GM21526 (cell line): Measurements from ENCODE around the gene ARHGAP28.
"Not testable (repeated sequence)": the region's sequence is repeated elsewhere in the genome, so short reads cannot be mapped to it uniquely, and the experiment has no call there.

ENCODE experiments used
- ATAC-seq: cut with Tn5 transposase; IDR thresholded peaks from one replicate; pipeline ENCODE4 v1.9.1; 2021; ENCODE audit warnings: moderate library complexity; ENCODE audit not compliant: unreplicated experiment, low FRiP score

ARHGAP28 gene

DNA sequence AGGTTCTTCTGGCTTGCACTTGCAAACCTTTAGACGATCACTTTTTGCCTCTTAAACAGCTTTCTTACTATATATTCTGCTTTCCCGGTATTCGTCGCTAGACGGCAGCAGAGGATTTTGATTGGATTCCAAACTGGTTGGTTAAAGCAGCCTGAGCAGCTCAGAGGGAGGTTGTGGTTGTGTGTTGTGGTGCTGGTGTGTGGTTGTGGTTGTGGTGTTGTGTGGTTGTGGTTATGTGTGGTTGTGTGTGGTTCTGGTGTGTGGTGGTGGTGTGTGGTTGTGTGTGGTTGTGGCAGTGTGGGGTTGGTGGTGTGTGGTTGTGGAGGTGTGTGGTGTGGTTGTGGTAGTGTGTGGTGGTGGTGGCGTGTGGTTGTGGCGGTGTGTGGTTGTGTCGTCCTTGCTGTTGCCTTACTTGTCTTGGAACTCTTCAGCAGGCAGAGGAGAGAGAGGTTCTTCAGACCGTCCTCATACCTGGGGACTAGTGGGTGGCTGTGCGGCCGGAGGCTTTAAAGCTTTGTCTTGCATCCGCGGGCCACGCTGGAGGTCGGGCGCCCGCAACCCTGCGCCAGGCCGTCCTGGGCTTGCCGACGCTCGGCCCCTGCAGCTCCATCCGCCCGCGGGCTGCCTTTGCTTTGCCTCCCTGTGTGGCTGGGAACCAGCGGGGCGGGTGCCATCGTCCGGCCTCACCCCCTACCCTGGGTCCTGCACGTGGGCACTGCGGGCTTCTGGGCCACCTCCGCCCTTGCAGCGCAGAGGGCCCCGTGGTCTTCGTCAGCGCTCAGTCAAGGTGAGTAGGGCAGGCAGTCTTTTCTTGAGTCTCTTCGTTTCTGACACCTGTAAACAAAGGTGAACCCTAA, 190.8 kb downstream of the ARHGAP28 start:
- no peak for ATAC-seq

DNA sequence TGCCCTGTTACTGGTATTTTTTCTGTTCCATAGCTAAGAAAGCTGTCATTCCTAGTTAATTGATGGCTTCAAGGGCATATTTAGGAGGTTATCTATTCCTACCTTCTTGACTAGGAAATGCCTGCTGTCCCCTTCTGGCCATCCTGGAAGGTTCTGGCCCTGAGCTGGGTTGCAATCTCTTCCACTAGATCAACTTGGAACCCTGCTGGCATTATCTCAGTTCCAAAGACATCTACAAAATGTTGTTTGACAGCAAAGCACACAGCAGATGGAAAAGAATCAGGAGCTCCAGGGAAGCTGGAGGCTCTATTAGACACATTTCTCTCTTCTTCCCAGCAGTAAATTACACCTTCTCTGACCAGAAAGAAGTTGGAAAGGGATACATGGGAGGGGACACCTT, 192.1 kb downstream of the ARHGAP28 start:
- ATAC-seq: no peak

DNA sequence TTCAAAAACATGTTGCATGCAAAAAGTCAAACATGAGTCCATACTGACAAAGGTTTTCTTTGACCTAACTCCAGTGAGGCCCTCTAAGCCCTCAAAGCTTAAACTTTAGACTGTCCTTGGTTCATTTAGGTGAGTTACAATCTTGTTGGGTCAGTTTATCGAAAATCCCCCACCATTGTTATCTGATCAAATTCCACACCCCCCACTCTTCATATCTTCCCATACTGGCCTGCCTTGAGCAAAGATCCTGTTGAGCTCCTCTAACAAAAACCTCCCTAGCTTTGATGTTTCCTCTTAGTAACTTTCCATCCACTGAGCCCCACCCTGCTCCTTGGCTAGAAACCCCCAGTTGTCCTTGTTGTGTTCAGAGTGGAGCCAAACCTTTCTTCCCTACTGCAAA, 193.7 kb downstream of the ARHGAP28 start:
- no peak for ATAC-seq

DNA sequence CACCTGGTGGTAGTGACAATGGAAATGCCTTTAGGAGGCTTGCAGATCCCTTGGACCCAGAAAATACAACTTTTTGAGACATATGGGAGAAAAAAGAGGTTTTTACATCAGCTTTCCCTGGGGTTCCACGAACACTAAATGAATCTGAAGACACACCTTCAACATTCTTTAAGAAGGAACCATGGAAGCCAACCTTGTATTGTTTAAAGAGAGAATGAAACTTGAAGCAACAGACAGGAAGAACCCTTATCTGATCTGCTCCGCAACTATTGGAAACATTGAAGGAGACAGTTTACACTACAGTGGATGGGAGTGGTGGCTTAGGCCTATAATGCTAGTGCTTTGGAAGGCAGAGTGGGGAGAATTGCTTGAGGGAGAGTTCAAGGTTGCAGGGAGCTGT, 197.6 kb downstream of the ARHGAP28 start:
- no peak for ATAC-seq

DNA sequence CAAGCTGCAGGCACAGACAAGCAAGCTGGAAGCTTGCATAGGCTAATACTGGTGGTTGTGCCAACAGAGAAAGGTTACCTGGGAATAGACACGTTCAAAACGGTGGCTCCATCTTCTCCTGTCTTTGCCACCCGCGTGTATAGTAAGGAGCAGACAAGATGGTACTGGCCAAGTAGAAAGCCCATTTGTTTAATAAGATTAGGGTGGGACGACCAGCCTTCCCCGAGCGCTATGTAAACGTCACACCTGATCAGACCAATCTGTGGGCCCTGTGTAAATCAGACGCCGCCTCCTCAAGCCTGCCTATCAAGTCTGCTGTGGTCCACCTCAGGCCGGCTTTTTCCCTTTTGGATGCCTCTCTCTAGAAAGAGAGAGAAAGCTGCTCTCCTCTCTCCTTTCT, 198.8 kb downstream of the ARHGAP28 start:
- no peak for ATAC-seq

DNA sequence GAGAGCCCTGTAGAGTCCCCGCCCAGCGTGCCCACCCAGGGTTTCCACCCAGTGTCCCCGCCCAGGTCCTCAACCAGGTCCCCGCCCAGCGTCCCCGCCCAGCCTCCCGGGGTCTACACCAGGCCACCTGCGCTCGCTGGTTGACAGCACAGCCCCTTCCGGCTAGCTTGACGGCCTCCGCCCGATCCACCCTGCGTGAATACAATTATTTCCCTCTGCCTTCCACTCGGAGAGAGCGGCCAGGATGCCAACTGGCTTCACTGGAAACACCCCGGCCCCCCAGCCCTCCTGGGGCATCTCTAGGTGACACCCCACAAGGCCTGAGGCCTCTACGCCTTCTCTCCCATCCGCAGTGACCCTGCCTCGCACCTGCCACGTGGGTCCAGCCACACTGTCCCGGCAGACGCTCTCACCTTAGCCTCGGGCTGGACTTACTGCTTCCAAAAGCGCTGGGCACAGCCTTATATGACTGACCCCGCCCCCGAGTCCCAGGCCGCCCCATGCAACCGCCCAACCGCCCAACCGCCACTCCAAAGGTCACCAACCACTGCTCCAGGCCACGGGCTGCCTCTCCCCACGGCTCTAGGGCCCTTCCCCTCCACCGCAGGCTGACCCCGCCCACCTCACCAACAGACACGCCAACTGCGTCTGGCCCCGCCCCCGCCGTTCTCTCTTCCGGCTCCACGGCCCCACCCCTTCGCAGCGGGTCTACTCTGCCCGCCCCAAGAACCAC, 200.0 kb downstream of the ARHGAP28 start:
- ATAC-seq: no peak

DNA sequence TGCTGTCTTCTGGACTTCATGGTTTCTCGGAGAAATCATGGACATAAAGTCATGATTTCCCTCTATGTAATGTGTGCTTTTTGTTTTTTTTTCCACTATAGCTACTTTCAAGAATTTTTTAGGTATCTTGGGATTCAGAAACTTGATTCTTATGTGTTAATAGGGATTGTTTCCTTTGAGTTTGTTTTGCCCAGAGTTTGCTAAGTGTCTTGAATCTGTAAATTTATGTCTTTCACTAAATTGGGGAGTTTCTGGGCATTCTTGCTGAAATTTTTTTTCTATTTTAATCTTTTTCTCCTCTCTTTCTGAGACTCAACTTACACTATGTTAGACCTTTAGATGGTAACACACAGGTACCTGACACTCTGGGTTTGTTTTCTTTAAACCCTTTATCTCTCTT, 205.3 kb downstream of the ARHGAP28 start:
- ATAC-seq: no peak

DNA sequence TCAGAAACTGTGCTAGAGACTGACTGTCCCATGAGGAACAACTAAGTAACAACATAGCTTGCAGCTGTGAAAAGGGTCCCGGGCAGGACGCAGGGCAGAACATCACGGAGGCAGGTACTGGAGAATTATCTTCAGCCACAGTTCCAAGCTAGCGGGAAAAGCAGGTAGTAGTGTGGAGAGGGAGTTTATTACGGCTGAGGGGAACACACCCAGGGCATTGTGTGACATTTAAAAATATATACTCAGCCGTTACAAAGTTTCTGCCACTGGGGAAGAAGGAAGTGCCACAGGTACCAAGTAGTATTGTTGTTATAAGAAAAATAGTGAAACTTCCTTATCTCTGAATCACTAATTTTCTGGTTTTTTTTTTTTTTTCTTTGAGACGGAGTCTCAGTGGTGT, 208.5 kb downstream of the ARHGAP28 start:
- ATAC-seq: no peak

DNA sequence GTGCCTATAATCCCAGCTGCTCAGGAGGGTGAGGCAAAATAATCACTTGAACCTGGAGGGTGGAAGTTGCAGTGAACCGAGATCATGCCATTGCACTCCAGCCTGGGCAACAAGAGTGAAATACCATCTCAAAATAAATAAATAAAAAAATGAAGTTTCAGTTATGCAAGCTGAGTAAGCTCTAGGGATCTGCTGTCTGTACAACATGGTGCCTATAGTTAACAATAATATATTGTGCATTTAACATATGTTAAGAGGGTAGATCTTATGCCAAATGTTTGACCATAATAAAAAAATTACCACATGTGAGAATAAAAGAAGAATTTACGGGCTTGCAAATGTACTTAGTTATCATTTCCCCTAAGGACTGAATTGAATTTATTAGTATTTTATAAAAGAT, 208.9 kb downstream of the ARHGAP28 start:
- not testable (repeated sequence) for ATAC-seq

DNA sequence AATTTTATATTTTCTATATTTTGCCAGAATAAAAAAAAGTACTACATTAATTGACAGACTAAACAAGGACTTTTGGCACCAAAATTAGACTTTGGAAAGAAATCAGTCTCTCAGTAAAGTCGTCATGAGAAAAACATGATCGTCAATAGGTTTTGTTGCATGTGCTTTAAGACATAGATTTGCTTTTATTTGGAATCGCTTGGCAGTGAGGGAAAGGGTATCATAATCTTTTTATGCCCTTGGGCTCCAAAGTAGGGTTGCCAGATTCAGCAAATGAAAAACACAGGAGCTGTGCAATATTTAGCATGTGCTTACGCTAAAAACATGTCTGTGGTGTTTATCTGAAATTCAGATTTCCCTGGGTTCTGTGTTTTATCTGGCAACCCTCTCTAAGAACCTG, 210.5 kb downstream of the ARHGAP28 start:
- ATAC-seq: no peak

DNA sequence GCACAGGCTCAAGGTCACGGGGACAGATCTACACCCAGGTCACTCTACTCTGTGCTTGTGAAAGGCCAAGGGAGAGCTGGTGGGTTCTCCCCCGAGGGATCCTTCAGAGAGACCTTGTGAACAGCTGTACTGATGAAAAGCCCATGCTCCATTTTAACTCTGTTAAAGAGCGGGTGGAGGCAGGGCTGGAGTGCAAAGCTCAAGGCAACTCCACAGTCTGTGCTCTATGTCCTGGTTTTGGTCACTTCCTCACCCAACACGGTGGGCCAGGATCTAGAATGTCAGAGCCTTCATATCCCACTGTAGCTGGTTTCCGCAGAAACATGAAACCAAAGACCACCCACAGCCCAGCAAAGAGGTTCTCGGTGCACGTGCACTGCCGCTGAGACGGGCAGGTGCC, 210.9 kb downstream of the ARHGAP28 start:
- no peak for ATAC-seq

DNA sequence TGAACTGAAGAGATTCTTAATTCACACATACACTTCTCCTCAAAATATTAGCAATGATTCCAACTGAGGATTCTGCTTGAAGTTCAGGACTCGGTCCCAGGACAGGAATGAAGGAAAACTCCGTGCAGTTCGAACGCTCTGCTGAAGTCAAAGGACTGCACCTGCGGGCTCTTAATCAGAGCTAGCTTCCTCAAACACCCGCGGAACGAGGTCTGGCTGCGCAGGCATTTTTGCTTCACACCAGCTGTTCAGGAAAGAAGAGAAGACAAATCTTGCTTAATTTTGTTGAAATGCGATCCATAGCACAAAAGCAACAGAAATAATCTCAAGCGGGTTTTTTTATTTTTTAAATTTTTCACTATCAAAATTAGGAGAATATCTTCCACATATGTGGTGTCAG, 212.5 kb downstream of the ARHGAP28 start:
- ATAC-seq: no peak

DNA sequence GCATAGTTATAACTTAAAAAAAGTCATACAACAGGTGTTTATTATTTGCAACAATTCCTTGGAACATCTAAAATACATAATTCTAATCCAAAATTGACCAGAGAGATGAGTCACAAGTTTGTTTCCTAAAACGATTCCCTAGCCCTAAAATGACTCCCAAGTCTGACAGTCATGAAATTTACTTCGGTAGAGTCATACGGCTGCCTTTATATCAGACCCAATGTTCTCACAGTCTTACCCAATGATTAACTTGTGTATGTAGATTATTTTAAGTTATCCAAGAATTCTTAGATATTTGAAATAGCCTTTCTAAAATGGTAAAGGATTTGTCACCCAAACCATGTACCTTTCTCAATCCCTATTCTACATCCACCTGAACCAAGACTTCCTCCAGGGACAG, 213.2 kb downstream of the ARHGAP28 start:
- no peak for ATAC-seq

DNA sequence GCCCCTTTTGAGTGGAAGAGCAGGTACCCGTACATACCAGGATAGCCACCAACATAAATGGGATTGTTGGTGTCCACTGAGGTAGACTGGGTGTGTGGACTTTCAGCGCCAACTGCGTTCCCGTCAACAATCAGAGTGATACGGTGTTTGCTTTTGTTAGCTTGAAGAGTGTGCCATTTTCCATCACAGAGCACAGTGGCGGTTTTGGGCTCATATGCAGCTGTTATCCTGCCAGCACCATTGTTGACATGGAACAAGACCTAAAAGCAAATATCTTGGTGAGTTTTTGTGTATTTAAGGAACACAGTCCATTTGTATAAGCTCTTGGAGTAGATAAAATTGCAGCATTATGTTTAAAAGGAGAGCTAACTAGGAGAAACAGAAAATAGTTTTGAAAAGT, 213.6 kb downstream of the ARHGAP28 start:
- ATAC-seq: no peak

DNA sequence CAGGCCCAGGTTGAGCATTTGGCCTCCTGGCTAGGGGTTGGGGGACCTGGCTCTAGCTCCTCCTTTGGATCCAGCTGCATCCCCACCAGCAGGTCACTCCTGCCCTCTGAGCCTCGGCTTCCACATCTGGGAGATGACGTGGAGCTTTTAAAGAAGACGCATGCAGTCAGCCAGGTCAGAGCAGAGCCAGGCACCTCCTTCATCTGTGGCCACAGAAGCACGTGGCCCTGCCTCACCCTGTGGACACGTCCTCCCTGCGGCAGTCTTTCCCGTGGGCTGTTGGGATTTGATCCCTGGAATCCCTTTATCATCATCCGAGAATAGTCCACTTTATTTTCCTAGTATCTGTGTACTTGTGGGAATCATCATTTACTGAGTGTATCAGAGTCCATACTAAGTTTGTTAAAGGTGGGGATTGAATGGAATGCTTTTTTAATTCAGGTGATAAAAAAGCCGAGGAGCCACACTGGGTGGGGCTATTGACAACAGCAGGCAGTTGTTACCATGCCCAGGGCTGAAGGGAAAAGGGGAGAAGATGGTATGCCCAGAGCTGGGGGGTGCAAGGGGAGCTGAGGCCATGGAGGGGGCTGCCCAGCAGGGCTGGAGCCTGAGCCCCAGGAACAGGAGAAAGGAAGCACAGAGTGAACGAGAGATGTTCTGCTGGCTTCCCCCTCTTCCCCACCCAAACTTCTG, 218.0 kb downstream of the ARHGAP28 start:
- ATAC-seq: no peak

DNA sequence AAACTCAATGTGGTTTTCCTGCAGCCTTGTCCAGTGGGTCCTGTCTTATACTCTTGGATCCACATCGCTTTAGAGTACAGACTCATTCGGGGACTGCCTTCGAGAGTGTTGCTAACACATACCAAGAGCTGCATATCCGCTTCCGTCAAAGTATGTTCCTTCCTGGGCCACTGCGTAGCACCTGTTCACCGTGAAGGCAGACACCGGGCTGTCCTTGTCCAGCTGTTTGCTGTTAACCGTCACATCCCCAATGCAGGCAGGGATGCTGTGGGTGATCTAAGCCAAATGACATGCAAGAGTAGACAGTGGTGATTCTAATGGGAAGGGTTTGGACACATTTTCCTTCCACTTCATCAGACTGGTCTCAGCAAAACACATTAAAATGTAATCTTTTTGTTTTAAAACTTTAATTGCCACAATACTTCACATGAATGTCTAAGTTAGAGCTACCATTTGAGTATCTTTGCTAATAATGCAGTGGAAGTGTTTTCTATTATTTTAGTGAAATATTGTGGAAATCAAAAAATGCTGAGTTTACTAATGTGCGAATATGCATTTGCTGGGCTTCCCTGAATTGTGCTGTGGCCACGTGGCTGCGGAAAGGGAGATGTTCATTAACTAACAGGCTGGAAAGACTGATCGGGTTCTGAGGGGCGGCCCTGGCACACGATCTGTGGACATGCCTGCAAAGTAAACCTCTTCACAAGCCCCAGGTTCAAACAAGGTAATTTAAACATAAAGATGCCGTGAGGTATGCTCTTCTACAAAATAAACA, 219.0 kb downstream of the ARHGAP28 start:
- no peak for ATAC-seq

DNA sequence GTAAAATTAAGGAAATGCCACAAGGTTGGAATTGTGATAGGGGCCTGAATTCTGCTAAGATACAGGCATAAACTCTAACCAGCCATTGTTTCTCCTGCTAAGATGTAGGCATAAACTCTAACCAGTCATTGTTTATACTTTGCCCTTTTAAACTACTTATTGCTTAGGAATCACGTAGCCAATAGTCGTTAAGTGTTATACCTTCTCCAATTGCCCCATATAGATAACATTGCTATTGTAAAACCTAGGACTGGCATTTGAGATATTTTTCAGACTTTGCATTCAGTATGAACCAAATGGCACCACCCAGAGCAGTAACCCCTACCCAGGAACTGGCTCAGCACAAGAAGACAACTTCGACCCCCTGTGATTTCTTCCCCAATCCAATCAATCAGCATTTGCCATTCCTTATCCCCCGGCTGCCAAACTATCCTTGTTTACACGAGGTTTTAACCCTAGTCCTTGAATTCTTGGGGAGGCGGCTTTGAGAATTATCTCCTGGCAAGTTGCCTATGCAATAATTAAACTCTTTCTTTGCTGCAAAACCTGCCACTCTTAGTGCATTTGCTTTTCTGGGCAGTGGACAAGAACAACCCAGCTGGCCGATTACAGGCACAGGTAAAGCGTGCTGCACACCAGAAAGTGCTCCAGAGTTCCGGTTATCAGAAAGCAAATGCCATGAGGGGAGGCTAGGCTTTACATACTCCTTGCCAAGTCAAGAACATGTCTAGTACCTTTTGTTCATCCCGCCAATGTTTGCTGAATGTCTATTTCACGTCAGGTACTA, 220.5 kb downstream of the ARHGAP28 start:
- no peak for ATAC-seq

DNA sequence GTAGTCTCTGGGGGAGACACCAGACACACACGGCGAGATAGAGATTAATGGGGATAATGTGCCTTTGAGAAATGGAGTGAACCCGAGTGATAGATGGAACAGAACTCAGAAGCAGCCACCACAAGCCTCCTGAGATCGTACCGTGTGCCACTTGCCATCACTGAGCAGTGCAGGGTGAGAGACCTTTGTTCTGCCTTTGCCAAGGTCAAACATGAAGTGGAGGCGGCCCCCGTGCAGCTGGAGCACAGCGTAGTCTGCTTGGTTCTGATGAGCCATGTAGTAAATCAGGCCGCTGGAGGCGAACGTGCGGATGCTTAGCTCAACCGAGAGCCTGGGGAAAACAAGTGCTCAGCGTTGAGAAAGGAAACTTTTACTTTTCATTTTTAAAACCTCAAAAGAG, 221.1 kb downstream of the ARHGAP28 start:
- no peak for ATAC-seq

DNA sequence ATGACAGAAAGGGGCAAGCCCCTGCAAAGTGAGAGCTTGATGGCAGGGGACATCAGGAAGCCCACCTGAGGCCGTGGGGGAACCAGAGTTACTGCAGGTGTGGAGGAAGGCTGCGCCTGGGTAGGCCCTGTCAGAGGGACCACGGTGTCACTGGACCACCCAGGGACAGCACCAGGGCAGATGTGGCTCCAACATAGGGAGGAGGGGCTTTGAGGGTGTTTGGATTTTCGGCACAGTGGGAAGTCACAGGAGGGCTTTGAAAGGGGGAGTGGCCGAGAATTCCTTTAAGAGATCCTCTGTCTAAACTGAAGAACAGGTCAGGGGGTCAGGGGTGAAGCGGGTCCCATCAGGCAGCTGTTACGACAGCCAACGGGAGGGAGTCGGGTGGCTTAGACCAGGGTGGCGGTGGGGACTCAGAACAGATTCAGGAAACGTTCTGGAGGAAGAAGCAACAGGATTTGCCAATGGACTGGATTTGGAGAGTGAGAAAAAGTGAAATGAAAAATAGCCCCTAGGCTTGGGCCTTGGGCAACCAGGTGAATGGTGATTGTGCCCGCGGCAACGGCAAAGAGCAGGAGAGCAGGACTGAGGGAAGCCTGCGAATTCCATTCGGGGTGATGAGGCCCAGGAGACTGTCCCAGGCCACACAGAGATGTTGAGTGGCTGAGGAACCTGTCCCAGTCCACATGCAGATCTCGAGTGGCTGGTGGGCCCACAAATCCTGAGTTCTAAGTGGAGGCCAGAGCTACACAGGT, 222.0 kb downstream of the ARHGAP28 start:
- ATAC-seq: no peak
